Measurements from ENCODE around the gene CDKN2A. TPM values are rescaled to one million over a fixed set of nuclear protein-coding genes. Genes with fewer than 3 reads are reported as not detected.

CDKN2A gene
- total RNA-seq, 1 experiment from 2014 or later = 0.35 TPM

GRCh38 chr9:21984101-21984500 lies 10.1 kb downstream of the CDKN2A start:
- H3K23me2 ChIP-seq (ENCODE audit: insufficient read length, low read depth, low read length, poor library complexity, severe bottlenecking) = no peaks in the 10 kb centered on the region
- TF ChIP-seq CTCF (conservative IDR thresholded peaks at IDR 0.05) = no peak
- no peak overlapping the region for H3K56ac ChIP-seq (ENCODE audit: insufficient read length, low read depth, low read length)
- no peak overlapping the region for H2BK20ac ChIP-seq (ENCODE audit: low read depth, low read length, poor library complexity, severe bottlenecking)
- no peak overlapping the region for H3K18ac ChIP-seq (ENCODE audit: insufficient read length, low read depth, low read length)
- H3K4me1 ChIP-seq (ENCODE audit: insufficient read depth, low read length) = no peaks in the 10 kb centered on the region; the same call in 1 of the 2 replicates
- no peak overlapping the region for H3T11ph ChIP-seq (ENCODE audit: low read length)
- no peak overlapping the region for H3K27ac ChIP-seq (ENCODE audit: insufficient read length, low read depth, low read length)
- H3K79me2 ChIP-seq (ENCODE audit: insufficient read depth, low read length) = no peaks in the 10 kb centered on the region
- H2AK5ac ChIP-seq (ENCODE audit: insufficient read length, low read length) = no peak overlapping the region
- no peaks in the 10 kb centered on the region for H4K20me1 ChIP-seq (ENCODE audit: control insufficient read depth, insufficient read depth, insufficient read length)
- no peak overlapping the region for H4K91ac ChIP-seq (ENCODE audit: insufficient read length, low read depth, low read length)
- H4K8ac ChIP-seq (replicated peaks; ENCODE audit: insufficient read length, low read depth, low read length) = no peak overlapping the region
- H3K4ac ChIP-seq (ENCODE audit: low read depth, low read length) = no peak overlapping the region
- no peaks in the 10 kb centered on the region for H3K79me1 ChIP-seq (ENCODE audit: insufficient read depth, low read depth, low read length, poor library complexity, severe bottlenecking)
- Mint-ChIP-seq H3K4me3 (no peak overlapping the region), H3K27ac (no peak overlapping the region), H3K9me3 (peaks cover 0 to 2% of the 10 kb centered on the region in 2 experiments; a peak in 2 of 5 replicates), H3K36me3 (ENCODE audit: insufficient read depth in 1 of 3, low read depth in 3 of 3) (no peaks in the 10 kb centered on the region), H3K27me3 (ENCODE audit: low read depth) (peaks cover 96% of the 10 kb centered on the region), H3K4me1 (peaks cover 0 to 7% of the 10 kb centered on the region in 2 experiments; a peak in 2 of 4 replicates)
- H3K14ac ChIP-seq (ENCODE audit: insufficient read depth, low read length) = no peak overlapping the region
- no peaks in the 10 kb centered on the region for H3K9me3 ChIP-seq (ENCODE audit: control insufficient read depth, low read depth, low read length)
- H2BK5ac ChIP-seq (ENCODE audit: insufficient read length, low read length) = no peak overlapping the region
- H2BK15ac ChIP-seq (ENCODE audit: low read depth, low read length) = no peak overlapping the region
- no peak overlapping the region for H4K5ac ChIP-seq (ENCODE audit: insufficient read length, low read depth, low read length)
- no peak for DNase-seq
- no peak overlapping the region for H3K23ac ChIP-seq (ENCODE audit: insufficient read length, low read depth, low read length)
- H2BK12ac ChIP-seq (ENCODE audit: insufficient read length, low read depth, low read length) = no peak overlapping the region
- no peak overlapping the region for H2AFZ ChIP-seq (ENCODE audit: low read length)
- H3K9ac ChIP-seq (ENCODE audit: extremely low read depth, insufficient read length, low read length) = no peak overlapping the region
- peaks cover 32% of the 10 kb centered on the region for H3K27me3 ChIP-seq (ENCODE audit: insufficient read depth, low read length)
- H3K4me2 ChIP-seq (ENCODE audit: insufficient read depth, insufficient read length, low read length) = no peak overlapping the region
- H2BK120ac ChIP-seq (ENCODE audit: low read depth, low read length, poor library complexity, severe bottlenecking) = no peak overlapping the region

Data from H9 (cell line).